Measurements from ENCODE around the gene EID2. TPM values are rescaled to one million over a fixed set of nuclear protein-coding genes. Genes with fewer than 3 reads are reported as not detected.

Gene EID2
- total and polyA plus RNA-seq, 4 donors: 1.5 to 8.5 (median 4.5) TPM

- no peak for DNase-seq (ENCODE audit: low spot score)
- no peaks in the 10 kb centered on the region for H3K4me1 ChIP-seq (ENCODE audit: control insufficient read depth in 4 of 4, insufficient read depth in 4 of 4, low read length in 3 of 4)
- no peaks in the 10 kb centered on the region for H3K27me3 ChIP-seq (ENCODE audit: control insufficient read depth in 4 of 4, insufficient read depth in 4 of 4, low read length in 3 of 4)
- no peak overlapping the region for H3K27ac ChIP-seq (ENCODE audit: low read depth in 1 of 2, low read length in 2 of 2)
- 85% methylated on average over 5 of the region's 5 CpGs for WGBS
- H3K9ac ChIP-seq (ENCODE audit: low read depth in 1 of 2, low read length in 2 of 2): no peak overlapping the region
- TF ChIP-seq, protein P1, sequence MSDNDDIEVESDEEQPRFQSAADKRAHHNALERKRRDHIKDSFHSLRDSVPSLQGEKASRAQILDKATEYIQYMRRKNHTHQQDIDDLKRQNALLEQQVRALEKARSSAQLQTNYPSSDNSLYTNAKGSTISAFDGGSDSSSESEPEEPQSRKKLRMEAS (IDR thresholded peaks at IDR 0.05): no peak
- TF ChIP-seq NR2F2 (IDR thresholded peaks at IDR 0.05): no peak
- no peak for TF ChIP-seq RAD21 (IDR thresholded peaks at IDR 0.05)
- no peak for TF ChIP-seq FOXA1 (IDR thresholded peaks at IDR 0.05)
- TF ChIP-seq HNF4A (conservative IDR thresholded peaks at IDR 0.05): no peak
- TF ChIP-seq, protein P2, sequence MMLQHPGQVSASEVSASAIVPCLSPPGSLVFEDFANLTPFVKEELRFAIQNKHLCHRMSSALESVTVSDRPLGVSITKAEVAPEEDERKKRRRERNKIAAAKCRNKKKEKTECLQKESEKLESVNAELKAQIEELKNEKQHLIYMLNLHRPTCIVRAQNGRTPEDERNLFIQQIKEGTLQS (IDR thresholded peaks at IDR 0.05): no peak
- no peak for TF ChIP-seq HNF4G (IDR thresholded peaks at IDR 0.05)
- TF ChIP-seq, protein P3, sequence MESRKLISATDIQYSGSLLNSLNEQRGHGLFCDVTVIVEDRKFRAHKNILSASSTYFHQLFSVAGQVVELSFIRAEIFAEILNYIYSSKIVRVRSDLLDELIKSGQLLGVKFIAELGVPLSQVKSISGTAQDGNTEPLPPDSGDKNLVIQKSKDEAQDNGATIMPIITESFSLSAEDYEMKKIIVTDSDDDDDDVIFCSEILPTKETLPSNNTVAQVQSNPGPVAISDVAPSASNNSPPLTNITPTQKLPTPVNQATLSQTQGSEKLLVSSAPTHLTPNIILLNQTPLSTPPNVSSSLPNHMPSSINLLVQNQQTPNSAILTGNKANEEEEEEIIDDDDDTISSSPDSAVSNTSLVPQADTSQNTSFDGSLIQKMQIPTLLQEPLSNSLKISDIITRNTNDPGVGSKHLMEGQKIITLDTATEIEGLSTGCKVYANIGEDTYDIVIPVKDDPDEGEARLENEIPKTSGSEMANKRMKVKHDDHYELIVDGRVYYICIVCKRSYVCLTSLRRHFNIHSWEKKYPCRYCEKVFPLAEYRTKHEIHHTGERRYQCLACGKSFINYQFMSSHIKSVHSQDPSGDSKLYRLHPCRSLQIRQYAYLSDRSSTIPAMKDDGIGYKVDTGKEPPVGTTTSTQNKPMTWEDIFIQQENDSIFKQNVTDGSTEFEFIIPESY (IDR thresholded peaks at IDR 0.05): no peak
- no peaks in the 10 kb centered on the region for H3K9me3 ChIP-seq (ENCODE audit: control insufficient read depth in 4 of 4, low read length in 3 of 4)
- no peaks in the 10 kb centered on the region for H3K36me3 ChIP-seq (ENCODE audit: control insufficient read depth in 4 of 4, insufficient read depth in 3 of 4, low read depth in 1 of 4, low read length in 3 of 4)
- H3K4me3 ChIP-seq (ENCODE audit: low read depth in 1 of 3, low read length in 3 of 3): no peak overlapping the region
Measured at GRCh38 chr19:39550197-39550596, 10.2 kb upstream of the EID2 start.

DNA sequence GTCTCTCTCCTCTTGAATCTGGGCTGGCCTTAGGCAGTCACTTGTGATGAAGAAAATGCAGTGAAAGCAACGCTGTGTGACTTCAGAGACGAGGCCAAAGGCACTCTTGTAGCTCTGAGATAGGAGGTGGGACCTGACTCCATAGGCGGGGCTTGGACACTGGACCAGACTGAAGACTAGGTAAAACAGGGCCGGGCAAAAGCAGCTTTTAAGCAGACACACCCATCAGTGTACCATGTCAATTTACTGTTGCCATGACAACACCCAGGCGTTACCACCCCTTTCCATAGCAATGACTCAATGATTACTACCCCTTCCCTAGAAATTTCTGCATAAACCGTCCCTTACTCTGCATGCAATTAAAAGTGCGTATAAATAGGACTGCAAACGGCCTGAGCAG, 6.6 kb upstream of the EID2 start:
- Histone ChIP-seq H3K4me3 (ENCODE audit: low read depth in 1 of 3, low read length in 3 of 3) (no peak overlapping the region), H3K9me3 (ENCODE audit: control insufficient read depth in 4 of 4, low read length in 3 of 4) (no peaks in the 10 kb centered on the region), H3K27ac (ENCODE audit: low read depth in 1 of 2, low read length in 2 of 2) (no peak overlapping the region), H3K36me3 (ENCODE audit: control insufficient read depth in 4 of 4, insufficient read depth in 3 of 4, low read depth in 1 of 4, low read length in 3 of 4) (no peaks in the 10 kb centered on the region), H3K9ac (ENCODE audit: low read depth in 1 of 2, low read length in 2 of 2) (no peak overlapping the region), H3K4me1 (ENCODE audit: control insufficient read depth in 4 of 4, insufficient read depth in 4 of 4, low read length in 3 of 4) (no peaks in the 10 kb centered on the region), H3K27me3 (ENCODE audit: control insufficient read depth in 4 of 4, insufficient read depth in 4 of 4, low read length in 3 of 4) (no peaks in the 10 kb centered on the region)
- no peak for TF ChIP-seq CTCF (IDR thresholded peaks at IDR 0.05; ENCODE audit: low read depth, low read length, missing input control)
- TF ChIP-seq GABPA (IDR thresholded peaks at IDR 0.05 in 1 of 2, conservative IDR thresholded peaks at IDR 0.05 in 1 of 2): no peak
- TF ChIP-seq, protein P1 (IDR thresholded peaks at IDR 0.05): no peak
- TF ChIP-seq EGR1 (IDR thresholded peaks at IDR 0.05; ENCODE audit: low read depth in 2 of 2): no peak
- TF ChIP-seq NR2F2 (IDR thresholded peaks at IDR 0.05): no peak
- TF ChIP-seq FOXA2 (IDR thresholded peaks at IDR 0.05): no peak
- no peak for TF ChIP-seq TAF1 (conservative IDR thresholded peaks at IDR 0.05)
- DNase-seq (ENCODE audit: low spot score): no peak
- WGBS: 55% methylated on average over 8 of the region's 8 CpGs

- H3K9ac ChIP-seq (ENCODE audit: low read depth in 1 of 2, low read length in 2 of 2): no peak overlapping the region
- H3K9me3 ChIP-seq (ENCODE audit: control insufficient read depth in 4 of 4, low read length in 3 of 4): no peaks in the 10 kb centered on the region
- H3K4me3 ChIP-seq (ENCODE audit: low read depth in 1 of 3, low read length in 3 of 3): no peak overlapping the region
- no peaks in the 10 kb centered on the region for H3K36me3 ChIP-seq (ENCODE audit: control insufficient read depth in 4 of 4, insufficient read depth in 3 of 4, low read depth in 1 of 4, low read length in 3 of 4)
- 64% methylated on average over 1 of the region's 1 CpG for WGBS
- no peak for DNase-seq (ENCODE audit: low spot score)
- peaks cover 0 to 5% (median 0%) of the 10 kb centered on the region in 4 donors for H3K4me1 ChIP-seq (ENCODE audit: control insufficient read depth in 4 of 4, insufficient read depth in 4 of 4, low read length in 3 of 4)
- H3K27me3 ChIP-seq (ENCODE audit: control insufficient read depth in 4 of 4, insufficient read depth in 4 of 4, low read length in 3 of 4): no peaks in the 10 kb centered on the region
- no peak overlapping the region for H3K27ac ChIP-seq (ENCODE audit: low read depth in 1 of 2, low read length in 2 of 2)
- TF ChIP-seq JUND (IDR thresholded peaks at IDR 0.05) (no peak), GABPA (IDR thresholded peaks at IDR 0.05 in 1 of 2, conservative IDR thresholded peaks at IDR 0.05 in 1 of 2) (no peak), RAD21 (IDR thresholded peaks at IDR 0.05) (no peak), YY1 (IDR thresholded peaks at IDR 0.05) (no peak), EGR1 (IDR thresholded peaks at IDR 0.05; ENCODE audit: low read depth in 2 of 2) (no peak), TAF1 (conservative IDR thresholded peaks at IDR 0.05) (no peak), NR2F2 (IDR thresholded peaks at IDR 0.05) (no peak), SP1 (IDR thresholded peaks at IDR 0.05) (no peak), RXRA (IDR thresholded peaks at IDR 0.05) (no peak), CTCF (IDR thresholded peaks at IDR 0.05; ENCODE audit: low read depth, low read length, missing input control) (no peak), FOXA2 (IDR thresholded peaks at IDR 0.05) (no peak), FOXA1 (IDR thresholded peaks at IDR 0.05) (no peak)
- TF ChIP-seq, protein P4, sequence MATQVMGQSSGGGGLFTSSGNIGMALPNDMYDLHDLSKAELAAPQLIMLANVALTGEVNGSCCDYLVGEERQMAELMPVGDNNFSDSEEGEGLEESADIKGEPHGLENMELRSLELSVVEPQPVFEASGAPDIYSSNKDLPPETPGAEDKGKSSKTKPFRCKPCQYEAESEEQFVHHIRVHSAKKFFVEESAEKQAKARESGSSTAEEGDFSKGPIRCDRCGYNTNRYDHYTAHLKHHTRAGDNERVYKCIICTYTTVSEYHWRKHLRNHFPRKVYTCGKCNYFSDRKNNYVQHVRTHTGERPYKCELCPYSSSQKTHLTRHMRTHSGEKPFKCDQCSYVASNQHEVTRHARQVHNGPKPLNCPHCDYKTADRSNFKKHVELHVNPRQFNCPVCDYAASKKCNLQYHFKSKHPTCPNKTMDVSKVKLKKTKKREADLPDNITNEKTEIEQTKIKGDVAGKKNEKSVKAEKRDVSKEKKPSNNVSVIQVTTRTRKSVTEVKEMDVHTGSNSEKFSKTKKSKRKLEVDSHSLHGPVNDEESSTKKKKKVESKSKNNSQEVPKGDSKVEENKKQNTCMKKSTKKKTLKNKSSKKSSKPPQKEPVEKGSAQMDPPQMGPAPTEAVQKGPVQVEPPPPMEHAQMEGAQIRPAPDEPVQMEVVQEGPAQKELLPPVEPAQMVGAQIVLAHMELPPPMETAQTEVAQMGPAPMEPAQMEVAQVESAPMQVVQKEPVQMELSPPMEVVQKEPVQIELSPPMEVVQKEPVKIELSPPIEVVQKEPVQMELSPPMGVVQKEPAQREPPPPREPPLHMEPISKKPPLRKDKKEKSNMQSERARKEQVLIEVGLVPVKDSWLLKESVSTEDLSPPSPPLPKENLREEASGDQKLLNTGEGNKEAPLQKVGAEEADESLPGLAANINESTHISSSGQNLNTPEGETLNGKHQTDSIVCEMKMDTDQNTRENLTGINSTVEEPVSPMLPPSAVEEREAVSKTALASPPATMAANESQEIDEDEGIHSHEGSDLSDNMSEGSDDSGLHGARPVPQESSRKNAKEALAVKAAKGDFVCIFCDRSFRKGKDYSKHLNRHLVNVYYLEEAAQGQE (IDR thresholded peaks at IDR 0.05): no peak
Measured at GRCh38 chr19:39544911-39545310, 5.0 kb upstream of the EID2 start.
